ENCODE measurements around the gene ST6GALNAC4. TPM values are rescaled to one million over a fixed set of nuclear protein-coding genes. Genes with fewer than 3 reads are reported as not detected.

Gene ST6GALNAC4
- total RNA-seq, 1 donor from 2014 or later: 27.4 TPM

GRCh38 chr9:127896395-127897192 is 20.2 kb downstream of the ST6GALNAC4 start:
- DNase-seq (ENCODE audit: low read depth): no peak
- TF ChIP-seq CTCF (conservative IDR thresholded peaks at IDR 0.05; ENCODE audit: low read depth, low read length): no peak
- H3K4me3 ChIP-seq (ENCODE audit: low read depth, low read length): no peak overlapping the region

- no peak for TF ChIP-seq CTCF (conservative IDR thresholded peaks at IDR 0.05; ENCODE audit: low read depth, low read length)
- no peak overlapping the region for H3K4me3 ChIP-seq (ENCODE audit: low read depth, low read length)
- no peak for DNase-seq (ENCODE audit: low read depth)
These were observed 21.0 kb downstream of the ST6GALNAC4 start for GRCh38 chr9:127895811-127896210.

GRCh38 chr9:127893392-127893791 is 23.4 kb downstream of the ST6GALNAC4 start:
- no peak overlapping the region for H3K4me3 ChIP-seq (ENCODE audit: low read depth, low read length)
- no peak for DNase-seq (ENCODE audit: low read depth)
- no peak for TF ChIP-seq CTCF (conservative IDR thresholded peaks at IDR 0.05; ENCODE audit: low read depth, low read length)

GRCh38 chr9:127892831-127893230 is 24.0 kb downstream of the ST6GALNAC4 start:
- DNase-seq (ENCODE audit: low read depth): no peak
- H3K4me3 ChIP-seq (ENCODE audit: low read depth, low read length): no peak overlapping the region
- no peak for TF ChIP-seq CTCF (conservative IDR thresholded peaks at IDR 0.05; ENCODE audit: low read depth, low read length)

GRCh38 chr9:127890053-127890452 is 26.8 kb downstream of the ST6GALNAC4 start:
- DNase-seq (ENCODE audit: low read depth): no peak
- TF ChIP-seq CTCF (conservative IDR thresholded peaks at IDR 0.05; ENCODE audit: low read depth, low read length): no peak
- H3K4me3 ChIP-seq (ENCODE audit: low read depth, low read length): no peak overlapping the region

GRCh38 chr9:127887792-127888191 is 29.0 kb downstream of the ST6GALNAC4 start:
- no peak overlapping the region for H3K4me3 ChIP-seq (ENCODE audit: low read depth, low read length)
- TF ChIP-seq CTCF (conservative IDR thresholded peaks at IDR 0.05; ENCODE audit: low read depth, low read length): peak; percentile 29
- DNase-seq (ENCODE audit: low read depth): no peak
